ENCODE measurements around the gene BTF3.
A peak's percentile ranks its signal among the peaks of the same experiment; 100 is the strongest.
"Not testable (repeated sequence)": the region's sequence is repeated elsewhere in the genome, so short reads cannot be mapped to it uniquely, and the experiment has no call there.

Gene BTF3

GRCh38 chr5:73485715-73486114 is 12.5 kb upstream of the BTF3 start:
- DNase-seq (ENCODE audit: low read depth in 2 of 2) = no peak

DNA sequence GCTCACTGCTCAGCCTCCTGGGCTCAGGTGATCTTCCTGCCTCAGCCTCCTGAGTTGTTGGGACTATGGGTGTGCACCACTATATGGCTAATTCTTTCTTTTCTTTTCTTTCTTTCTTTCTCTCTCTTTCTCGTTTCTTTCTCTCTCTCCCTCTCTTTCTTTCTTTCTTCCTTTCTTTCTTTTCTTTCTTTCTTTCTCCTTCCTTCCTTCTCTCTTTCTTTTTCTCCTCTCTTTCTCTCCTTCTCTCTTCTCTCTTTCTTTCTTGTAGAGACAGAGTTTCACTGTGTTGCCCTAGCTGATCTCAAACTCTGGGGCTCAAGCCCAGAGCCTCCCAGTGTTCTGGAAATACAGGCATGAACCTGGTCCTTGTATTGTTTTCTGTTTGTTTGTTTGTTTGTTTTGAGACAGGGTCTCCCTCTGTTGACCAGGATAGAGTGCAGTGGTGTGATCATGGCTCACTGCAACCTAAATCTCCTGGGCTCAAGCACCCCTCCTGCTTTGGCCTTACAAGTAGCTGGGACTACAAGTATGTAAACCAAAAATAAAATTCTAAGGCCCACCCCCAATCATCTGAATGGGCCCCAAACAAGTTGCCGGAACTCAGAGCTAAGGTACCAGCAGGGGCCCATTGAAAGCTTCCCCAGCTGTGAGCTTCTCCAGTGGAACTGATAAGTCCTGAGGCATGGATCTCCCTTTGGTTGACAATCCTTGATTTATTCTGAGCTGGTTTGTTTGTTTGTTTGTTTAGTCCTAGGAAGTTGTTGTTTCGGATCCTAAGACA is 11.9 kb upstream of the BTF3 start:
- no peak for DNase-seq (ENCODE audit: low read depth in 2 of 2)

GRCh38 chr5:73487257-73487656 is 11.0 kb upstream of the BTF3 start:
- DNase-seq (ENCODE audit: low read depth in 2 of 2) = not testable (repeated sequence)

DNA sequence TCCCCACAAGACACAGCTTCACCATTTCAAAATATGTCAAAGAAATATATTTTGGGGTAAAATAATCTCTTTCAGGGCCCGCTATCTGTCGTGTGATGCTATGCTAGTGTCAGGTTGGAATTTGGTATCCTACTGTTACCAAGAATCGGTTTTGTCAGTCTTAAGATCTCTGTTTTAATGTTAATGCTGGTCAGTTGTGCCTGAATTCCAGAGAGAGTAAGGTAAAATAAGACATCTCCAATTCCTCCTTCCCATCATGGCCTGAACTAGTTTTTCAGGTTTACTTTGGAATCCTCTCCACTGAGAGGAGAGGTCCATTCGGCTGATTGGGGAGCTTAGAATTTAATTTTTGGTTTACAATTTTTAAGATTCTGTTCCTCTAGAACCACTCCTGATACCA is 10.4 kb upstream of the BTF3 start:
- DNase-seq (ENCODE audit: low read depth in 2 of 2) = no peak

DNA sequence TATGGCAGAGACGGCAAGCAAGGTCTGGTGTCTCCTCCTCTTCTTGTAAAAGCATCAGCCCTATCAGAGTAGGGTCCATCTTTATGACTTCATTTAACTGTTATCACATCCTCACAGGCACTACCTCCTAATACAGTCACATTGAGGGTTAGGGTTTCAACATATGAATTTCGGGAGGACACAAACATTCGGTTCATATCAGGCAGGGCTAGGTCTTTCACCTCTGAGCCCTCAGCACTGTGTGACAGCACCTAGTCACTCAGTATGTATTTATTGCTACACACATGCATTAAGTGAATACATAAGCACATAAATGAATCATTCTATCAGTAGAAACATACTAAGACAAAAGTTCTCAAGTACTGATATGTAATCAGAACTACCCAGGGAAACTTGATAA is 9.4 kb upstream of the BTF3 start:
- no peak for DNase-seq (ENCODE audit: low read depth in 2 of 2)

DNA sequence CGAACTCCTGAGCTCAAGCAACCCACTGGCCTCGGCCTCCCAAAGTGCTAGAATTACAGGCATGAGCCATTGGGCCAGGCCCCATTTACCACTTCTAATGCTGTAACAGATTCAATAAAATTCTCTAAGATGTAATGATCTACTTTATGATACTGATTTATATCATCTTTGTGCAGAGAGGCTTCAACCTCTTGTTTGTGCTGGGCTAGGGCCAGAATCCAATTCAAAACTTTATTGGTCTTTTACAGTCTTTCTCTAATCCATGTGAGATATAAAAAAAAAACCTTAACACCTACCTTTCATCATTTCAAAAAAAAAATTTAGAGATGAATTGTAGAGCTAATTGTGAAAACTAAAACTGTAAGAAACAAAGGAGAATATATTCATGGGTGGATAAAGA is 8.2 kb upstream of the BTF3 start:
- no peak for DNase-seq (ENCODE audit: low read depth in 2 of 2)

DNA sequence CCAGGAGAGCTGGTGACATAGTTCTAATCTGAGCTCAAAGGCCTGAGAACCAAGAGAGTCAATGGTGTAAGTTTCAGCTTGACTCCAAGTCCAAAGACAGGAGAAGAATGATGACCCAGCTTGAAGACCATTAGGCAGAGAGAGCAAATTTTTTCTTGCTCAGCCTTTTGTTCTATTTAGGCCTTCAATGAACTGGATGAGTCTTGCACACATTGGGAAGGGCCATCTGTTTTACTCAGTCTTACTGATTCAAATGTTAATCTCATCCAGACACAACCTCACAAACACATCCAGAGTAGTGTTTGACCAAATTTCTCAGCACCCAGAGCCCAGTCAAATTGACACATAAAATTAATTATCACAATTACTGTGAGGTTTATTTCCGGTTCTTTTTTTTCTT is 7.1 kb upstream of the BTF3 start:
- no peak for DNase-seq (ENCODE audit: low read depth in 2 of 2)

DNA sequence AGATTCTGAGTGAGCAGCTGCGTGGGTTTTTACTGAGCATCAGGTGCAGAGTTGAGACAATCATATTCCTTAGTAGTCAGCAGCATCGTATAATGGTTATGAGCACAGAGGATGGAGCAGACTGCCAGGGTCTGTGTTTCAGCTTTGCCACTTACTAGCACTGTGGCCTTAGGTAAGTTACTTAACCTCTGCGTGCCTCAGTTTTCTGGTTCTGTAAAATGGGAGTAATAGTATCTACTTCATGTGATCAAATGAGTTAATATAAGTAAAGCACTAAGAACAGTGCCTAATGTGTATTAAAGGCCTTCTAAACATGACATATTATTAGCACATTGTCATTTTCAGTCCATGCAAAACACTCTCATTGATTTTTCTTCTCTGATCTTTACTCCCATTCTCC is 4.8 kb upstream of the BTF3 start:
- DNase-seq (ENCODE audit: low read depth in 2 of 2) = no peak

GRCh38 chr5:73494721-73495120 is 3.5 kb upstream of the BTF3 start:
- no peak for DNase-seq (ENCODE audit: low read depth in 2 of 2)

GRCh38 chr5:73495772-73496335 is 2.4 kb upstream of the BTF3 start:
- no peak for DNase-seq (ENCODE audit: low read depth in 2 of 2)

- no peak for DNase-seq (ENCODE audit: low read depth in 2 of 2)
These were observed 1.2 kb upstream of the BTF3 start for GRCh38 chr5:73496984-73497457.

- DNase-seq (ENCODE audit: low read depth in 2 of 2) = no peak
These were observed 665 bp upstream of the BTF3 start for GRCh38 chr5:73497497-73498056.

GRCh38 chr5:73499187-73499586 is 945 bp downstream of the BTF3 start:
- no peak for DNase-seq (ENCODE audit: low read depth in 2 of 2)

- DNase-seq (ENCODE audit: low read depth in 2 of 2) = no peak
These were observed 1.5 kb downstream of the BTF3 start for GRCh38 chr5:73499756-73500155.

GRCh38 chr5:73501406-73501805 is 3.2 kb downstream of the BTF3 start:
- no peak for DNase-seq (ENCODE audit: low read depth in 2 of 2)

GRCh38 chr5:73506459-73506955 is 8.3 kb downstream of the BTF3 start:
- no peak for DNase-seq (ENCODE audit: low read depth in 2 of 2)

- no peak for DNase-seq (ENCODE audit: low read depth in 2 of 2)
These were observed 8.8 kb downstream of the BTF3 start for GRCh38 chr5:73507062-73507461.

DNA sequence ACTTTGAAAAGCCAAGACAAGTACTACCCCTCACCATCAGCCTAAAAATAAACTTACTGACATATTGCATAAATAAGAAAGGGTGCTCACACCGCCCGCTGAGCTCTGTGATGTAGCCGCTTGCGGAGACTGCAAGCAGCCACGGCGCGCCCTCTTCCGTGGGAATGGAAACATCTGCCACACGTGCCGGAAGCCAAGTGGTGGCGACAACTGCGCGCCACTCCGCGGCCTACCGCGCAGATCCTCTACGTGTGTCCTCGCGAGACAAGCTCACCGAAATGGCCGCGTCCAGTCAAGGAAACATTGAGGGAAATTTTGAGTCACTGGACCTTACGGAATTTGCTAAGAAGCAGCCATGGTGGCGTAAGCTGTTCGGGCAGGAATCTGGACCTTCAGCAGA is 10.3 kb downstream of the BTF3 start:
- DNase-seq (ENCODE audit: low read depth in 2 of 2) = not testable (repeated sequence)

DNA sequence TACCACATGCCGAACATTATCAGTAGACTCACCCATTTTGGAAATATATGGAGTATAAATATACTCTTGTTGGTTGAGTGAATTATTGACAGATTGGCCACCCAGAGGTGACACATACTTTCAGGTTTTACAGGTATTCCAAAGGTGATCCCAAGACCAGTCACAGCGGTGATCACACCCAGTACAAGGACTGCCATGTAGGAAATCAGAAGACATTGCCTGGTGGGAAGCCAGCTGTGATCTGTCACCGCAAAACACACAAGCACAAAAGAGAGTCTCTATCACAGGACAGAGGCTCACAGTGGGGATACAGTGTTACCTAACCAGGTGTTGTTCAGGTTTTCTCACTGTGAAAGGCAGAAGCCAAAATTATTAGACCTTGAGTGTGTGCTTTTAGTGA is 15.8 kb downstream of the BTF3 start:
- DNase-seq (ENCODE audit: low read depth in 2 of 2) = no peak

DNA sequence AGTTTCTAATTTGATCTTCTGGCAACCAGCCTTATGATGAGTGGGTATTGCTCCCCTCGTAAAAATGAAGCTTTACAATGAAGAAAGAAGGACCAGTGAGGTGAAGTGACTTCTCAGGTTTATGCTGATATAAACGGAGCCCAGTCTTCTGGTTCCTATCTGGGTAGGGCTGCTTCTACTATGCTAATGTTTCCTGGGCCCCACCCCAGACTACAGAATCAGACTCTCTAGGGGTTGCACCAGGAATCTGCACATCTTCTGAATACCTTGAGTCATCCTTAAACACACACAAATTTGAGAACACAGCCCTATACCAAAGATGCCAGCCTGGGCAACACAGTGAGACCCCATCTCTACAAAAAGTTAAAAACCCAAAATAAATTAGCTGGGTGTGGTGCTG is 16.2 kb downstream of the BTF3 start:
- no peak for DNase-seq (ENCODE audit: low read depth in 2 of 2)

DNA sequence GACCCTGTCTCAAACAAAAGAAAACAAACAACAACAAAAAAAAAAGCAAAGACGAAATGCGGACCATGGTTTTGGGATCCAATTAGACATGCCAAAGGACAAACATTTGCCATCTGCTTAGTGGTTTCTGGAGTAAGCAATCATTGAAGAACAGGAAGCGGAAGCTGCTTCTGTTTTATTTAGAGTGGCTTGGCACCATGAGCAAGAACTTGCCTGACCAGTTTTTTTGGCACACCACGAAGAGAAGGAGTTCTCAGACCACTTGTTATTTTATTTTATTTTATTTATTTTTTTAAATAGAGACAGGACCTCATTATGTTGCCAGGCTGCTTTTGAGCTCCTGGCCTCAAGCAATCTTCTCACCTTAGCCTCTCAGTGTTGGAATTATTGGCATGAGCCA is 17.0 kb downstream of the BTF3 start:
- no peak for DNase-seq (ENCODE audit: low read depth in 2 of 2)

DNA sequence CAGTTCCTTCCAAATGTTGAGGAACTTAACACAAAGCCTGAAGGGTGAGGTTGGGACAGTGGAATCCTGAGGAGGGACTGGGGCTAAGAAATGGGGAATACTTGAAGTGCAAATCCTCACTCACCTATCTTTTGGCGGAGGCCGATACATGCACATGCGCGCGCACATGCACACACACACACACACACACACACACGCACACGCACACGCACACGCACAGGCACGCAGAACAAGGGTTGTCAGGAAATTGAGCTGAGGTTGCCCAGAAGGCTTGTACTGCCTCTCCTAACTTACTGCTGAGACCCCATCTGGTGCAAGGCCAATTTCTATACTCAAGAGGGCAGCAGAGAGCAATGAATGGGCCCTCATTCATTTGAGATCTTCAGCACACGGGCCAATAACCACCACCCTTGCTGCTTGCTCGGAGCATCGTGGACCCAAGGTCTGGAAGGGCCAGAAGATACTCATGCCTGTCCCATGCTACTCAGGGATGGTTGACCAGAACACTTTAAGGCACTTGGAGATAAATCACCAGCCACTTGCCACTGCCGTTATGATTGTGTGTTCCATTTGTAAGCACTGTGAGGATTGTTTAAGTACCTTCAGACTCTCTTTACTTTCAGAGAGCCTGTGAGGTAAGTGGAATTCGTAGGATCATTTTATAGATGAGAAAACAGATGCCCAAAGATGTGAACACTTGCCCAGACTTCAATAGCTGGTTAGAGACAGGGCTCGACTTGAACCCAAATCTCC is 21.5 kb downstream of the BTF3 start:
- peak; percentile 29 to 46 for DNase-seq (ENCODE audit: low read depth in 2 of 2)
